ENCODE data around the gene FAM162A. TPM values are rescaled to one million over a fixed set of nuclear protein-coding genes. Genes with fewer than 3 reads are reported as not detected.
"Not testable (repeated sequence)": the region's sequence is repeated elsewhere in the genome, so short reads cannot be mapped to it uniquely, and the experiment has no call there.

The FAM162A gene
- total RNA-seq, 1 donor, result 16.7 TPM

DNA sequence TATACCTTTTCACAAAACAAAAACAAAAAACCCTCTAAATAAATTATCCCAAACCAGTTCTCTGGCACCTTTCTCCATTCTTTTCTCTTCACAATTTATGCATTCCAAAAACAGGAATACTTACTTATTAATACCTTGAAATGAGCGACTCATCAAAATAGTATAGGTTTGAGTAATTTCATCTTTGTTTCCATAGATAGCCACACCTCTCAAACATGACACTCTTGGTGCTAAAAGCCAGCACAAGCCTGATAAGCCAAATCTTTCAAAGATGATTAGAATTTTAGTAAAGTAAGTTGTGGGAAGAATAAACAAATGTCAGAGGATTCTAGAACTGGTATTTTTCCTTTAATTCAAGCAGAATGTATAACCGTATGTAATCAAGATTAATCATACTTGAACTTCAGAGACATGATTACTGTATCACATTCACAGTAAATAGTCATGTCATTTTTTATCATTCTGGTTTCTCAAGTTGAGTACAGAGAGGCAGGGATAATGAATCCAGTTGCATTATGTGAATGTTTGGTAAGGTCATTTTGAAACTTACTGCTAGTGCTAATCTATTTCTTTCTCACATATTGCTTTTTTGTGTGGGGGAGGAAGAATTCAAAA is 44.0 kb downstream of the FAM162A start:
- peak; percentile 24 for DNase-seq (ENCODE audit: low read depth)
- no peak overlapping the region for H3K4me3 ChIP-seq (ENCODE audit: low read depth, low read length)
- TF ChIP-seq, protein P1, sequence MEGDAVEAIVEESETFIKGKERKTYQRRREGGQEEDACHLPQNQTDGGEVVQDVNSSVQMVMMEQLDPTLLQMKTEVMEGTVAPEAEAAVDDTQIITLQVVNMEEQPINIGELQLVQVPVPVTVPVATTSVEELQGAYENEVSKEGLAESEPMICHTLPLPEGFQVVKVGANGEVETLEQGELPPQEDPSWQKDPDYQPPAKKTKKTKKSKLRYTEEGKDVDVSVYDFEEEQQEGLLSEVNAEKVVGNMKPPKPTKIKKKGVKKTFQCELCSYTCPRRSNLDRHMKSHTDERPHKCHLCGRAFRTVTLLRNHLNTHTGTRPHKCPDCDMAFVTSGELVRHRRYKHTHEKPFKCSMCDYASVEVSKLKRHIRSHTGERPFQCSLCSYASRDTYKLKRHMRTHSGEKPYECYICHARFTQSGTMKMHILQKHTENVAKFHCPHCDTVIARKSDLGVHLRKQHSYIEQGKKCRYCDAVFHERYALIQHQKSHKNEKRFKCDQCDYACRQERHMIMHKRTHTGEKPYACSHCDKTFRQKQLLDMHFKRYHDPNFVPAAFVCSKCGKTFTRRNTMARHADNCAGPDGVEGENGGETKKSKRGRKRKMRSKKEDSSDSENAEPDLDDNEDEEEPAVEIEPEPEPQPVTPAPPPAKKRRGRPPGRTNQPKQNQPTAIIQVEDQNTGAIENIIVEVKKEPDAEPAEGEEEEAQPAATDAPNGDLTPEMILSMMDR (IDR thresholded peaks at IDR 0.05; ENCODE audit: insufficient read depth, low read length), result no peak

GRCh38 chr3:122430371-122430770 is 46.4 kb downstream of the FAM162A start:
- no peak for DNase-seq (ENCODE audit: low read depth)
- no peak overlapping the region for H3K4me3 ChIP-seq (ENCODE audit: low read depth, low read length)
- TF ChIP-seq, protein P1 (IDR thresholded peaks at IDR 0.05; ENCODE audit: insufficient read depth, low read length), result no peak

DNA sequence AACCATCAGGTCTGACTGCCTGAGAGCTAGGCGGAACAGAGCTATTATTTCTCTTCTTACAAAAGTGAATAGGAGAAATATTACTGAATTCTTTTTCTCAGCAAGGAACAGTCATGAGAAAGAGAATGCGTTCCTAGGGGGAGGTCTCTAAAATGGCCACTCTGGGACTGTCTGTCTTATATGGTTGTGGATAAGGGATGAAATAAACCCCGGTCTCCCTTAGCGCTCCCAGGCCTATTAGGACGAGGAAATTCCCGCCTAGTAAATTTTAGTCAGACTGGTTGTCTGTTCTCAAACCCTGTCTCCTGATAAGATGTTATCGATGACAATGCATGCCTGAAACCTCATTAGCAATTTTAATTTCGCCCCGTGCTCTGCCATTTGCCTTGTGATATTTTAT is 52.0 kb downstream of the FAM162A start:
- TF ChIP-seq, protein P1 (IDR thresholded peaks at IDR 0.05; ENCODE audit: insufficient read depth, low read length), result no peak
- DNase-seq (ENCODE audit: low read depth), result no peak

GRCh38 chr3:122443090-122443489 is 59.1 kb downstream of the FAM162A start:
- H3K4me3 ChIP-seq (ENCODE audit: low read depth, low read length), result no peak overlapping the region
- DNase-seq (ENCODE audit: low read depth), result no peak
- TF ChIP-seq, protein P1 (IDR thresholded peaks at IDR 0.05; ENCODE audit: insufficient read depth, low read length), result no peak

More for the DNA sequence above, 52.0 kb downstream of the FAM162A start:
- no peak overlapping the region for H3K4me3 ChIP-seq (ENCODE audit: low read depth, low read length)

DNA sequence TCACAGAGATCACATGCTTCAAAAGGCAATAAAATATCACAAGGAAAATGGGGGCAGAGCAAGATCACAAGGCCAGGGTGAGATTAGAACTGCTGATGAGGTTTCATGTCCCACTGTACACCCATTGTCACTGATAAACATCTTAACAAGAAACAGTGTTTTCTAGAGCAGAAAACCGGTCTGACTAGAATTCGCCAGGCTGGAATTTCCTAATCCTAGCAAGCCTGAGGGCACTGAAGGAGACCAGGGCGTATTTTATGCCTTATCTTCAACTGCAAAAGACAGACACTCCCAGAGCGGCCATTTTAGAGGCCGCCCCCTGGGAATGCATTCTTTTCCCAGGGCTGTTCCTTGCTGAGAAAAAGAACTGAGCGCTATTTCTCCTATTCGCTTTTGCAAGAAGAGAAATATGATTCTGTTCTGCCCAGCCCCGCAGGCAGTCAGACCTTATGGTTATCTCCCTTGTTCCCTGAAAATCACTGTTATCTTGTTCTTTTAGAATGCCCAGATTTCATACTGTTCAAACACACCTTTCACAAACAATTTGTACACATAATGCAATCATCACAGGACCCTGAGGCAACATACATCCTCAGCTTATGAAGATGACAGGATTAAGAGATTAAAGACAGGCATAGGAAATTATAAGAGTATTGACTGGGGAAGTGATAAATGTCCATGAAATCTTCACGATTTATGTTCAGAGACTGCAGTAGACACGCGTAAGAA is 59.9 kb downstream of the FAM162A start:
- H3K4me3 ChIP-seq (ENCODE audit: low read depth, low read length); DNase-seq (ENCODE audit: low read depth): not testable (repeated sequence)

- DNase-seq (ENCODE audit: low read depth); H3K4me3 ChIP-seq (ENCODE audit: low read depth, low read length): not testable (repeated sequence)
Measured at GRCh38 chr3:122444491-122444887, 60.5 kb downstream of the FAM162A start.

DNA sequence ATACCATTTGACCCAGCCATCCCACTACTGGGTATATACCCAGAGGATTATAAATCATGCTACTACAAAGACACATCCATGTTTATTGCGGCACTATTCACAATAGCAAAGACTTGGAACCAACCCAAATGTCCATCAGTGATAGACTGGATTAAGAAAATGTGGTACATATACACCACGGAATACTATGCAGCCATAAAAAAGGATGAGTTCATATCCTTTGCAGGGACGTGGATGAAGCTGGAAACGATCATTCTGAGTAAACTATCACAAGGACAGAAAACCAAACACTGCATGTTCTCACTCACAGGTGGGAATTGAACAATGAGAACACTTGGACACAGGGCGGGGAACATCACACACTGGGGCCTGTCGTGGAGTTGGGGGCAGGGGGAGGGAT is 64.2 kb downstream of the FAM162A start:
- not testable (repeated sequence) for DNase-seq (ENCODE audit: low read depth); H3K4me3 ChIP-seq (ENCODE audit: low read depth, low read length)

GRCh38 chr3:122451371-122451770 is 67.4 kb downstream of the FAM162A start:
- TF ChIP-seq, protein P1 (IDR thresholded peaks at IDR 0.05; ENCODE audit: insufficient read depth, low read length), result no peak
- no peak for DNase-seq (ENCODE audit: low read depth)
- no peak overlapping the region for H3K4me3 ChIP-seq (ENCODE audit: low read depth, low read length)

Data from fibroblast of the aortic adventitia (primary cell).